Stimulated activated CD4-positive, alpha-beta T cell treated with anti-CD3 and anti-CD28 coated beads, Interleukin-1b, Interleukin-23, amount 100 ng/mL, for 24 hours (primary cell): ENCODE results near the gene DGCR6.
"Not testable (repeated sequence)": the region's sequence is repeated elsewhere in the genome, so short reads cannot be mapped to it uniquely, and the experiment has no call there.

Experiments used
- DNase-seq, 4 experiments: peaks; one replicate each; pipeline ENCODE4 v3.0.0-alpha.2; 2020; ENCODE audit warnings: low read depth in 4 of 4, low spot score in 1 of 4

The DGCR6 gene

GRCh38 chr22:18929459-18929858 is 23.3 kb downstream of the DGCR6 start:
- DNase-seq, result no peak

- no peak for DNase-seq
Observed at GRCh38 chr22:18931905-18932652, 26.0 kb downstream of the DGCR6 start.

GRCh38 chr22:18933914-18934313 is 27.8 kb downstream of the DGCR6 start:
- no peak for DNase-seq

- DNase-seq, result not testable (repeated sequence)
Observed at GRCh38 chr22:18934688-18935087, 28.6 kb downstream of the DGCR6 start.

DNA sequence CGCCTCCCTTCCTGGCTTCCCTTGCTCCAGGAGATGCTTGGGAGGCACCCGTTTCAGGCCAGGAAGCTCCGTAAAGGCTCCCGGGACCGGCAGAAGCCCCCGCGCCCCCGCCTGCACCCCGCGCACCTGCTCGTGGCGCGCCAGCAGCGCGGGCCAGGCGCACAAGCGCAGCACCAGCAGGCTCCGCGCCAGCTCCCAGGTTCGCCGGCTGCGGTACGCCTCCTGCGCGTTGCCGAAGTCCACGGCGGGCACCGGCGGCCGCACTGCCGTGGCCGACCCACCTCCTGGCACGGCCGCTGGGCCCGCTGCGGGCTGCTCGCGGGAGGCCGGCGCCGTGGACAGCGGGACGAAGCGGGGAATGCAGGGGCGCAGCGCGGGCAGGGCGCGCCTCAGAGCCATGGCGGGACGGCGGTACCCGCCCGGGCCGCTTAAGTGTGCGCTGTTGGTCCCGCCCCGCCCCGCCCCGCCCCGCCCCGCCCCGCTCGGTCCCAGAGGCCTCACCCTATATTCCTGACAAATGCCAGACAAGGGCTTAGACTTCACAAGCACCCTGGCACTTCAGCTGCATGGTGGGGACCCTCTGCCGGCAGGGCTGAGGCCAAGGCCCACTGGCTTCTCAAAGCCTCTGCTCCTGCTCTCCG is 29.9 kb downstream of the DGCR6 start, which contains the start of gene PRODH:
Gene PRODH, minus strand, starts transcription at position 405 of the 641 bp plus-strand sequence. Its CDS starts 6 bp downstream, at position 399.
- DNase-seq, result no peak

DNA sequence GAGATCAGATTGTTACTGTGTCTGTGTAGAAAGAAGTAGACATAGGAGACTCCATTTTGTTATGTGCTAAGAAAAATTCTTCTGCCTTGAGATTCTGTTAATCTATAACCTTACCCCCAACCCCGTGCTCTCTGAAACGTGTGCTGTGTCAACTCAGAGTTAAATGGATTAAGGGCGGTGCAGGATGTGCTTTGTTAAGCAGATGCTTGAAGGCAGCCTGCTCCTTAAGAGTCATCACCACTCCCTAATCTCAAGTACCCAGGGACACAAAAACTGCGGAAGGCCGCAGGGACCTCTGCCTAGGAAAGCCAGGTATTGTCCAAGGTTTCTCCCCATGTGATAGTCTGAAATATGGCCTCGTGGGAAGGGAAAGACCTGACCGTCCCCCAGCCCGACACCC is 32.6 kb downstream of the DGCR6 start:
- not testable (repeated sequence) for DNase-seq

DNA sequence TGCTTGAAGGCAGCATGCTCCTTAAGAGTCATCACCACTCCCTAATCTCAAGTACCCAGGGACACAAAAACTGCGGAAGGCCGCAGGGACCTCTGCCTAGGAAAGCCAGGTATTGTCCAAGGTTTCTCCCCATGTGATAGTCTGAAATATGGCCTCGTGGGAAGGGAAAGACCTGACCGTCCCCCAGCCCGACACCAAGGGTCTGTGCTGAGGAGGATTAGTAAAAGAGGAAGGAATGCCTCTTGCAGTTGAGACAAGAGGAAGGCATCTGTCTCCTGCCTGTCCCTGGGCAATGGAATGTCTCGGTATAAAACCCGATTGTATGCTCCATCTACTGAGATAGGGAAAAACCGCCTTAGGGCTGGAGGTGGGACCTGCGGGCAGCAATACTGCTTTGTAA is 41.0 kb downstream of the DGCR6 start:
- not testable (repeated sequence) for DNase-seq

- no peak for DNase-seq
Observed at GRCh38 chr22:18947905-18948304, 41.8 kb downstream of the DGCR6 start.

DNA sequence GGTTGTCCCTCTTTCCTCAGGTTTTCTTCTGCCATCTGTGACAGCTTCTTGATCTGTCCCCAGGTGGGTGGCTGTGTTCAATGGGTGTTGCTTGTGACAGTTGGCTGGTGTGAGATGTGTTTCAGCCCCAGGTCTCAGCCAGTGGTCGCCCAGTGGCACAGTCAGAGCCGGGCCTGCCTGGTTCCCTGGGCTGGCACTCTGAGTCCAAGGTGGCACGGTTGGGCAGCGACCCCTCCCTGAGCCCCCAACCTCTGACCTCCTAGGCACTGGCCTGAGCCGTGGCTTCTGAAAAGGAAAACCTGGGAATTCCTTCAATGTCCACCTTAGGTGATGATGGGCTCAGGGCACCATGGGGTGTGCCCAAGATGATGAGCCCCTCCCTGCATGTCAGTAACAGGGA is 44.0 kb downstream of the DGCR6 start:
- DNase-seq, result no peak

DNA sequence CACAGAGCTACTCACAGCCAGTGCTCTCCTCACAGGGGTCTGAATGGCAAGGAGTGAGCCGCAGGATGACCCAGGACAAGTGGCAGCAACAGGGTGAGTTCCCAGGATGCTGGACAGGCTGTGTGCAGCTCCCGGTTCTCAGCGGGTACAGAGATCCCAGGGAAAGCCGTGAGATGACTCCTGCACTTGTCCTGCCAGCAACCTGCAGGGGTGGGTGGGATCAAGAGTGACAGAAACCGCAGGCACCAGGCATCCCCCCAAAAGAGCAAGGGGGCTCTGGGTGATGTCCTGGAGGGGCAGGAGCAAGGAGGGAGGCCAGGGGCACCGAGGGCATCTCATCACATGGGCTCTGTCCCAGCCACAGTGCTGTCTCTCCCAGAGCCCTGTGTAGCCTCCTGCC is 45.9 kb downstream of the DGCR6 start:
- no peak for DNase-seq

DNA sequence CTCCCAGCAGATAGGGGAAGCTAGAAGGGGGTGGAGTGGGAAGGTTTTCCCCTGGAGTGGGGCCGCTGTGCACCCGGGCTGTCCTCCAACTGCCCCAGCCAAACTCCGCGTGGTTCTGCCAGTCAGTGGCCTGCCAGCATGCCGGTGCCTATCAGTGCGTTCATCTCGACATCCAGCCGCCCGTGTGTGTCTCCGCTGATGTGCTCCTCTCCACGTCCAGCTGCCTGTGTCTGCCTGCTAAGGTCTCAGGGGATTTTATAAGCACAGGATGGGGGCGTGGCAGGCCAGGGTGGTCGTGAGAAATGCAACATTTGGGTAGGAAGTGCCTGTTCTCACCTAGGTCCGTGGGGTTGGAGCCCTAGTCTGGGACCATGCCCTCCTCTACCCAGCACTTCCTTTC is 47.0 kb downstream of the DGCR6 start:
- DNase-seq, result not testable (repeated sequence)

GRCh38 chr22:18954303-18954989 is 48.3 kb downstream of the DGCR6 start:
- peak; percentile 20 to 34 (median 31) for DNase-seq

GRCh38 chr22:18954990-18955571 is 49.0 kb downstream of the DGCR6 start:
- no peak for DNase-seq

DNA sequence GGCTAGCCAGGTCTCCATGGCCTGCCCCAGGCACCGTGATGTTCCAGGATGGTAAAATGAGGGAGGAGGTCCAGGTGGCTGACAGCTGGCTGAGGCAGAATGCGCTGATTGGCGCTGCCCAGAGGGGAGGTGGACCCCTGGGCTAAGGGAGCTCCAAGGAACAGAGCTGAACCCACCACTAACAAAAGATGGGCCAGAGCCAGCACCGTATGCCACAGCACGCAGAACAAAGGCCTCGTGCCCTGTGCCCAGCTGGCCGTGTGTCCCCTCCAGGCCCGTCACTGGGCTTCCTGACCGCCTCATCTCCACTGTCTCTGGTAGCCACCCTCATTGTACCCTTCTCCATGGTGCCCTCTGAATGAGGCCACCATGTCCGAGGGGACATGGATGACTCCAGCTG is 49.6 kb downstream of the DGCR6 start:
- no peak for DNase-seq

DNA sequence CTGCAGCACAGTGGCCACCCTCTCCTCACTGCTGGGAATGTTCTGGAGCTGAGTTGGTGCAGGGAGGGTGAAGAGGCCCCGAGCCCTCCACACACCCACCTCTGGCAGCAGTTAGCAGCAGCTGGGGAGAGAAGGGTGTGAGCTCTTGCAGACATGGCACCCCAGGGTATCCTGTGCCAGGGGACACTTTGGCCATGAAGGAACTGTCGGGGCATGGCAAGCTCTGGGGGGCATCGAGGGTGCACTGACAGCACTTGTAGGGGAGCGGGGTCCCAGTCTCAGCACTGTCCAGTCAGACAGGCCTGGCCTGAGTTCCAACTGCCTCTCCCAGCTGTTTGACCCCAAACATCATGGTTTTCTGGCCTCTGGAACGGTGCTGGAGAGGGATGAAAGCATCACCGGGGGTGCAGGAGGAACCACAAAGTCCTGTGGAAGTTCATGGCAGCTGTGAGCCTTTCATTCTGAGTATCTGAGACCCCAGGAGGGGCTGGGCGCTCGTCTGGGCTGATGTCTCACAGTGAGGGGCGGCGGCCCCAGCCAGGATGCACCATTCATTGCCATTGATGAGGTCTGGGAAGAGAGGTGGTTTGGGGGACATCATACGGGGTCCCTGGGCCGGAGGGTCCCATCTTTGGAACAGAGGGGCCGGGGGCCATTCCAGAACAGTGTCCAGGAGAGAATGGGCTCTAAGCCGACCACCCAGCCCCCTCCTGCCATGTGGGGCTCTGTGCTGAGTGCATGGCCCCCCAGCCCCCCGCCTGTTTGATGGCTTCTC is 50.2 kb downstream of the DGCR6 start:
- not testable (repeated sequence) for DNase-seq

- DNase-seq, result not testable (repeated sequence)
Observed at GRCh38 chr22:18956956-18957355, 50.8 kb downstream of the DGCR6 start.

DNA sequence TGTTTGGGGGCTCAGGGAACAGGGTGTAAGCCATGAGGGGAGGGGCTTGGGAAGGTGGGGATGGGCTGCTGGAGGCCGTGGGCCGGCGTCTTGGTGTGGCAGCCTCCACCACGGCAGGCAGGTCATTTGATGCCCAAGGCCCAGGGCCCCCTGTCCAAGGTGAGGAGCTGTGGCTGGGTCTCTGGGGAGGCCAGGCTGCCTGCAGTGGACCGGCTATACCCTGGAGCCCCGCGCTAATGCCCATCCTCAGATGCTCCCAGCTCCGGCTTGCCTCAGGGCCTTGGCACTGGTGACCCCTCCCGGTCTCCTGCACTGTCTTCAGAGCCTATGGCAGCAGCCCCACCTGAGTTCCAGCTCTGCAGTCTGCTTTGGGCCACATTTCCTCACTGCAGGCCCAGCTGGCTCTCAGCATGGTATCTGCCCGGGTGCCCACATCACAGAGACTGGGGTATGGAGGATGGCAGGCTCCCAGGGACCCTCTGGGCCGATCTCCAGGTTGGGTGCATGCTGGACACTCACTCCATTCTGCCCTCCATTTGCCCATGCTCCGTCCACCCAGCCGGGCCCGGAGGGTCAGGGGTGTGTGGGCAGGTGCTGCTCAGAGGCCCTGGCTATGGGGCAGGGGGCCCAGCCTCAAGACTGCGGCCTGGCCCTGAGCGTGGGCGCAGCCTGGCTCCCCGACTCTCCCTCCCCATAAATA is 51.7 kb downstream of the DGCR6 start:
- DNase-seq, result not testable (repeated sequence)

DNA sequence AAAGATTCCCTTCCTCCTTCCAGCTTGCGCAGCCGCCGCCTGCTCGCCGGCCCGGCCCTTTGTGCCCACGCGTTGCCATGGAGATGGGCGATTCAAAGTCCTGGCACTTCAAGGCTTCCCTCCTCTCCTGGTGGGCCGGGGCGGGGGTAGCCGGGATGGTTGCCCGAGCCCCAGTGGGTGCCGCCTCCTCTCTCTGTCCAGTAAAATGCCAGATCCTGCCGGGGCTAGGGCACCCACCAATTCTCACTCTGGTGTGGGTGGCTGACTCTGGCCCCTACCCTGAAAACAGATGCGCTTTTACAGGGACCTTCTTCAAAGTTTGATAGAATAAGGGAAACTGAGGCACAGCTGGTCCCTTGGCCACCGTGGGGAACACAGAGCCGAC is 52.2 kb downstream of the DGCR6 start:
- DNase-seq, result not testable (repeated sequence)

GRCh38 chr22:18958738-18959137 is 52.6 kb downstream of the DGCR6 start:
- not testable (repeated sequence) for DNase-seq

DNA sequence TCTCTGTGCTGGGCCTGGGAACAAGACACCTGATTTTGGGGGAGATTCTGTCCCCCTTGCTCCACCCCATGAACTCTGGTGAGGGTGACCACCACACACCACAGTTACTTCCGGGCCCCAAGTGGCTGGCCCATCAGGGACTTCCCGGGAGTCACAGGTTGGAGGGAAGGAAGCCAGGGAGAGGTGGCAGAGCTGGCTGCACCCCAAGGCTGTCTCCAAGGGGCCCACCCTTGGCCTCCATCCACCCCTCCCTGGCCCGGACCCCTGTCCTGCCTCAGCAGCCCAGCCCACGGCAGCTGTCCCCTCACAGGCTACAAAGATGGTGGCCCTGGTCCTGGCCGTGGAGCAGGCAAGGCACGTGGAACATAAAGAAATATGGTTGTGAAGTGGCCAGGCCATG is 53.1 kb downstream of the DGCR6 start:
- not testable (repeated sequence) for DNase-seq
